Muscle layer of colon (tissue), 2 donors: ENCODE data around the gene TMA7B.

ENCODE experiments used
- H3K27ac ChIP-seq: one replicate; pipeline ENCODE4 v1.7.0; 2013; ENCODE audit warnings: low read depth, mild to moderate bottlenecking, low read length, moderate library complexity
- H3K27me3 ChIP-seq, 2 donors: one replicate each; pipeline ENCODE4 v1.7.0; 2013; ENCODE audit warnings: low read length in 2 of 2, mild to moderate bottlenecking in 2 of 2; ENCODE audit not compliant: insufficient read depth in 2 of 2, control insufficient read depth in 1 of 2
- H3K36me3 ChIP-seq: one replicate; pipeline ENCODE4 v1.7.0; 2013; ENCODE audit warnings: mild to moderate bottlenecking, low read length; ENCODE audit not compliant: insufficient read depth
- H3K4me1 ChIP-seq: one replicate; pipeline ENCODE4 v1.7.0; 2013; ENCODE audit warnings: mild to moderate bottlenecking, low read length; ENCODE audit not compliant: insufficient read depth
- H3K4me3 ChIP-seq, 2 donors: one replicate each; pipeline ENCODE4 v1.7.0; 2013; ENCODE audit warnings: low read length in 2 of 2, low read depth in 1 of 2, mild to moderate bottlenecking in 1 of 2, moderate library complexity in 1 of 2
- H3K9ac ChIP-seq: one replicate; pipeline ENCODE4 v1.7.0; 2013; ENCODE audit warnings: low read length
- H3K9me3 ChIP-seq: one replicate; pipeline ENCODE4 v1.7.0; 2013; ENCODE audit warnings: mild to moderate bottlenecking, low read length
- donor health status: abdominal sarcoma.
- donor health status: Adenocarcinoma of cecum.

TMA7B gene

DNA sequence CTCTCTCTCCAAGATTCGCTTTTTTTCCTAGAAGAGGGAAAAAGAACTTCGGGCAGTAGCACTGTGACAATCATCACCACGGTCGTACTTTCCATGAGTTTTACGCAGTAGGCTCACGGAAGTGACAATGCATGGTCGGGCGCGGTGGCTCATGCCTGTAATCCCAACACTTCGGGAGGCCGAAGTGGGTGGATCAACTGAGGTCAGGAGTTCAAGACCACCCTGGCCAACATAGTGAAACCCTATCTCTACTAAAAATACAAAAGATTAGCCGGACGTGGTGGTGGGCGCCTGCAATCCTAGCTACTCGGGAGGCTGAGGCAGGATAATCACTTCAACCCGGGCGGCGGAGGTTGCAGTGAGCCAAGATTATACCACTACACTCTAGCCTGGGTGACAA, 35.9 kb upstream of the TMA7B start:
- Histone ChIP-seq H3K4me1 (no peaks in the 10 kb centered on the region), H3K27me3 (peaks cover 4 to 5% of the 10 kb centered on the region in 2 donors), H3K36me3 (no peaks in the 10 kb centered on the region), H3K27ac (no peak overlapping the region), H3K4me3 (no peak overlapping the region), H3K9ac (no peak overlapping the region), H3K9me3 (no peaks in the 10 kb centered on the region)

DNA sequence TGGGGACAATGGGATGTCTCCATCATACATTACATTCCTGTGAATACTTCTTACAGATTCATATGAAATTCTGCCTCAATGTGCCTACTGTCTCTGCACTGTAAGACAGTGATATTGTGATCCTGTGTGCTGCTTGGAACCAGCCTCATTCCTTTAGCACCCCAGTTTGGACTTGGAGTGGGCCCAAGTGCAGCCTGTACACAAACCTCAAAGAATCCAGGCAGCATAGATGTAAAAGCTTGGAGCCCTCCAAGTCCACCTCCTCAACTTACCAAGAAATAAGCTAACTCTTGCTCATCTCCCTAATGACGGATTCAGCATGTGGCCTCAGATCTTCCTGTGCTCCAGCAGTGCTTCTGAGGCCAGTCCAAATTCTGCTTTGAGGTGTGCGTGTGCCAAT, 34.9 kb upstream of the TMA7B start:
- no peak overlapping the region for H3K9ac ChIP-seq
- no peaks in the 10 kb centered on the region for H3K36me3 ChIP-seq
- H3K4me3 ChIP-seq: no peak overlapping the region
- no peaks in the 10 kb centered on the region for H3K4me1 ChIP-seq
- H3K27me3 ChIP-seq: peaks cover 4 to 5% of the 10 kb centered on the region in 2 donors
- no peak overlapping the region for H3K27ac ChIP-seq
- no peaks in the 10 kb centered on the region for H3K9me3 ChIP-seq

DNA sequence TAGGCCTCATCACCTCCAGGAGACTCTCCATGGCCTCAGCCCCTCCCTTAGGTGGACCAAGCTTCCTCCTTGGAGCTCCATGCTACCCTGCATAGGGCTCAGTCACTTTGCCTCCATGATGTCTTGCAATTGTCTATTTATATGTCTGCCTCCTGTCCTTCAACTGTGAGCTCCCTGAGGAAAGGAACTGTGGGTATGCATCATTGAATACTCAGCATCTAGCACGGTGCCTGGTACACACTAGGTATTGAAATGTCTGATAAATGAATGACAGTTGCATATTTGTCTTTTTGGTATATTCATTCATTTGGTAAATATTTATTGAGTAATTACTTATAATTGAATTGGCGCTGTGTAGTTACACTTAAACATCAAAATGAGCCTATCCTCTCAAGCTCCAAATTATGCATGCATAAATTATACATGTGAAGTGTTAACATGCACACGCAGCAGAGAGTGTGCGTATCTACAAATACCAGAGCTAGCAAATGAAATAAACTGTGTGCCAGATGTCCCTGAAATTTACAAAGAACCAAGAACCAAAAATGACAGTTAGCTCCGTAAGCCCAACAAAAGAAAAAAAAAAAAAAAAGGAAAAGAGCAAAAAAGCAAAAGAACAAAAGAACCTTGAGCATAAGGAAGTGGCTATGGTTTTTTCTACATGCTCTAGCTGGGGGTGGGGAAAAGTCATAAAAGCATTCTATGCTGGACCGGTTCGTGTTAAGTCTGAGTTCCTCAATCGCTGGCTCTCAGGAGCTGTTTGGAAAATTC, 34.1 kb upstream of the TMA7B start:
- no peaks in the 10 kb centered on the region for H3K4me1 ChIP-seq
- H3K27me3 ChIP-seq: peaks cover 4 to 5% of the 10 kb centered on the region in 2 donors
- no peak overlapping the region for H3K27ac ChIP-seq
- H3K36me3 ChIP-seq: no peaks in the 10 kb centered on the region
- no peak overlapping the region for H3K4me3 ChIP-seq
- no peaks in the 10 kb centered on the region for H3K9me3 ChIP-seq
- no peak overlapping the region for H3K9ac ChIP-seq

DNA sequence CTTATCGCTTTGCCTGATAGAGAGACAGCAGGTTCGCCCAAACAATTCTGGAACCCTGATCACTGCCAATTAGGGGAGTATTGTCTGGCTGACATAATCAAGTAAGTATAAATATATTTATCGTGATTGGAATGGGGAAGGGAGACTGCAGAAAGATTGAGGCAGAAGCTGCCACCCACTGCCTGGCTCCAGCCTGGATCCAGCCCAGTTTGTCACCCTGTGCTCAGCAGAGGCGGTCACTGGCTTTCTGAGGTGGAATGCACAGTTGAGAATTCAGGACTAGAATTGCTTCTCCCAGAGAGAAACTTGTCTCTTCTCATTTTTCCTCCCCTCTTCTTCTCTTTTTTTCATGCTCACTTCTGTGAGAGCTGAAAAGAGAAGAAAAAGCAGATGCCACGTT, 33.4 kb upstream of the TMA7B start:
- Histone ChIP-seq H3K27ac (no peak overlapping the region), H3K4me3 (no peak overlapping the region), H3K9me3 (no peaks in the 10 kb centered on the region), H3K9ac (no peak overlapping the region), H3K36me3 (no peaks in the 10 kb centered on the region), H3K27me3 (peaks cover 4 to 5% of the 10 kb centered on the region in 2 donors), H3K4me1 (no peaks in the 10 kb centered on the region)

DNA sequence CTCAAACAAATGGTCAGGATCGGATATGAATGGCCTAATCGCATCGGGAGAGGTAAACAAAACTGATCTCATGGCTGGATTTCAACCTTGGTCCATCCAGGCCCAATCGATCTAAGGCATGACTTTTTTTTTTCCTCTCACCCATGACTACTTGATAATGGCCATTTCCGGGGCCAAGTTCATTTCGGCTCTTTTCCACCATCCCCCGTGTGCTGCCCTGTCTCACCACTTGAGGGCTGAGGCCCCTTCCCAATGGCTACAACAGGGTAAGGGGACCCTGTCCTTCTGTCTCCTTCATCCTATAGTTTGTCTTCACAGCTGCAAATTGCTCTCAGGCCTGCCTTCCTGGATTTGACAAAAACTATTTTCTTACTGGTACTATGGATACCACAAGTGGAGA, 32.7 kb upstream of the TMA7B start:
- Histone ChIP-seq H3K36me3 (no peaks in the 10 kb centered on the region), H3K4me1 (no peaks in the 10 kb centered on the region), H3K27ac (no peak overlapping the region), H3K9me3 (no peaks in the 10 kb centered on the region), H3K27me3 (peaks cover 4 to 5% of the 10 kb centered on the region in 2 donors), H3K9ac (no peak overlapping the region), H3K4me3 (no peak overlapping the region)

DNA sequence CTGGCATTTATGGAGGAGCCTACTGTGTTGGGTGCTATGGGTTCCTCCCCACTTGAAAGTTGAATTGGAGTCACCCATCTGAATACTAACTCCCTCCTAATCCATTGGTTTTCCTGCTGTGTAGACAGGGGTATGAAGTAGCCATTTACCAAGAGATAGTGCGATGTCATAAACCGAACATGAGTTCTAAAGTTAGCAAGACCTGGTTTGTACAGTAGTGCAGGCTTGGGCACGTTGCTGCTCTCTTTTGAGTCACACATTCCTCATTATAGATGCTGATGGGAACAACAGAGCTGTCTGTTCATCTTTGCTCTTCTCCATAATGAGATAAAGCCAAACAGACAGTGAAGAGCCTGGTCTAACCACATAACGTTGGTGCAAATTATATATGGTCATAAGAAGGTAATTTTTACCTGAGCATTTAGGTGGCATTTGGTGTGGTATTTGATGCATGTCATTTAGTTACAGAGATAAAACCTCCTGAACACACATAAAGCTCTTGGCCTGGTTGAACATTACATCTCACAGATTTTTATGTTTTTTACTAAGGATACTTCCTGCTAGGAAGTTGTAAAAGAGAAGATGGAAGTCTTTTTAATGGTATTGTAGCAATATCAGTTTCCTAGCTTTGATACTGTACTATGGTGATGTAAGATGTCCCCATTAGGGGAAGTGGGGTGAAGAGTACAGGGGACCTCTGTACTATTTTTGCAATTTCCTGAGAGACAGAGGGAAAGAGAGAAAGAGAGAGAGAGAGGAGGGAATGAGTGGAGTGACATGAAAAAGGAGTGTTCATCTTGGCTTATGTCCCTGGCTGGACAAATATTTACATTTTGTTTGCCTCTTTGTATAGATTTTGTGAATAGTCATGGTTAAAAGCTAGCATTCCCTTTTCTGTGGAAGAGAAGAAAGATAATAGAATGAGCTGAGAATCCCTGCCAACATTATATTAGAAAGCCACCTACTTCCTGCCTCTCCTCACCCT, 31.4 kb upstream of the TMA7B start:
- H3K36me3 ChIP-seq: no peaks in the 10 kb centered on the region
- no peak overlapping the region for H3K4me3 ChIP-seq
- H3K27ac ChIP-seq: no peak overlapping the region
- no peak overlapping the region for H3K9ac ChIP-seq
- peaks cover 4 to 5% of the 10 kb centered on the region in 2 donors for H3K27me3 ChIP-seq
- no peaks in the 10 kb centered on the region for H3K9me3 ChIP-seq
- no peaks in the 10 kb centered on the region for H3K4me1 ChIP-seq

DNA sequence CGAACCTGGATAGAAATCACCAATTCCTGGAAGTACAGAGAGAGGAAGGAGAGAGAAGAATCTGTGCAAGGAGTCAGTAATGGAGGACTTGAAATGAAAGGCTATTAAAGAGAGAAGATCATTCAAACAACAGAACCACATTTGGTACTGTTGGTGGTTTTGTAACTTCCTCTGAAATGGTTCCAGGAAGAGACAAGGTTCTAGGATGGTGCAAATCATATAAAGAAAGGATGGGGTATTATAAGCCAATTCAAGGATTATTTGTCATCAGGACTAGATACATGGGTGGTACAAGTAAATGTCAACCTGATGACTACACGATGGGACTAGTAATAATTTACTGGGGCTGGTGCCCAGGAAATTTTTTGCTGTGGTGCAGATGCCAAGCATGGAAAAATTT, 28.9 kb upstream of the TMA7B start:
- no peaks in the 10 kb centered on the region for H3K36me3 ChIP-seq
- H3K4me3 ChIP-seq: no peak overlapping the region
- no peak overlapping the region for H3K27ac ChIP-seq
- no peaks in the 10 kb centered on the region for H3K9me3 ChIP-seq
- H3K27me3 ChIP-seq: peaks cover 0 to 5% of the 10 kb centered on the region in 2 donors
- no peaks in the 10 kb centered on the region for H3K4me1 ChIP-seq
- H3K9ac ChIP-seq: no peak overlapping the region

DNA sequence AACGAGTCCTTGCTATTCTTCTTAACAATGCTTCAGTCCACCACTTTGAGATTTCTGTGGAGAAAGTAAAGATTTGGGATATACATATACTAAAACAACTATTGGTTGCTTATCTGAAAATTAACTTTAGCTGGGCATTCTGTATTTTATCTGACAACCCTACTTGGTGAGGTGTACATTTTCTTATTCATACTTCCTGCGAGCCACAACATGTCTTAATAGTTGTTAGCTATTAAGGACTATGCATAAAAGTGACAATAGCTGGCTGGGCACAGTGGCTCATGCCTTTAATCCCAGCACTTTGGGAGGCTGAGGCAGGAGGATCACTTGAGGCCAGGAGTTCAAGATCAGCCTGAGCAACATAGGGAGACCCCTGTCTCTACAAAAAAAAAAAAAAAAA, 28.0 kb upstream of the TMA7B start:
- no peak overlapping the region for H3K27ac ChIP-seq
- H3K9me3 ChIP-seq: no peaks in the 10 kb centered on the region
- no peak overlapping the region for H3K4me3 ChIP-seq
- peaks cover 0 to 4% of the 10 kb centered on the region in 2 donors for H3K27me3 ChIP-seq
- H3K36me3 ChIP-seq: no peaks in the 10 kb centered on the region
- H3K4me1 ChIP-seq: no peaks in the 10 kb centered on the region
- H3K9ac ChIP-seq: no peak overlapping the region

DNA sequence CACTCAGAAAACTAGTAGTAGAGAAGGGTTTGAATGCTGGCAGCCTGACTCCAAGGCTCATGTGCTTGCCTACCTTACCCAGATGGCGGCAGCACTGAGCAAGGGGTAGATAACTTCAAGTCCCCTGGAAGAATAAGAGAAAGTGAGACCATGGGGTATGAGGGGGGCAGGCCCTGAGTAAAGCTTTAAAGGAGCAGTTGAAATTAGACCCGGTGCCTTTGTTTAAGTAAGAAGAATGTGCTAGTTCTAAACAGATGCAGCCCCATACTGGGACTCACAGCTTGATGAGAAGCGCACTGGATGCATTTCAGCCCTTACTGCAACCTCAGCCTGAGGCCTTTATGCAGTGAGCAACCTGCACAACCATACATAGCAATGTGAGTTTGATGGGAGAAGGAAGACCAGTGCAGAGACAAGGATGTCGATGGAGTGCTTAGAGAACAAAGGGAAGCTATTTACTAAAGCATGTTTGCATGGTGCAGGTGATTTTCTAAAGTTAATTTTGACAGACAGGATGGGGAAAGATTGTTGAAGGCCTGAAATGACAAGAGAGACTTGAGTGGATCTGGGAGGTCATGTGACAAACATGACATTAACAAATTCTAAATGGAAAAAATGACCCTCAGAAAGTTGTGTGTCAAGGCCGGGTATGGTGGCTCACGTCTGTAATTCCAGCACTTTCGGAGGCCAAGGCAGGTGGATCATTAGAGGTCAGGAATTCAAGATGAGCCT, 27.1 kb upstream of the TMA7B start:
- no peaks in the 10 kb centered on the region for H3K27me3 ChIP-seq
- H3K36me3 ChIP-seq: no peaks in the 10 kb centered on the region
- H3K27ac ChIP-seq: no peak overlapping the region
- no peaks in the 10 kb centered on the region for H3K4me1 ChIP-seq
- H3K4me3 ChIP-seq: no peak overlapping the region
- H3K9ac ChIP-seq: no peak overlapping the region
- H3K9me3 ChIP-seq: no peaks in the 10 kb centered on the region

DNA sequence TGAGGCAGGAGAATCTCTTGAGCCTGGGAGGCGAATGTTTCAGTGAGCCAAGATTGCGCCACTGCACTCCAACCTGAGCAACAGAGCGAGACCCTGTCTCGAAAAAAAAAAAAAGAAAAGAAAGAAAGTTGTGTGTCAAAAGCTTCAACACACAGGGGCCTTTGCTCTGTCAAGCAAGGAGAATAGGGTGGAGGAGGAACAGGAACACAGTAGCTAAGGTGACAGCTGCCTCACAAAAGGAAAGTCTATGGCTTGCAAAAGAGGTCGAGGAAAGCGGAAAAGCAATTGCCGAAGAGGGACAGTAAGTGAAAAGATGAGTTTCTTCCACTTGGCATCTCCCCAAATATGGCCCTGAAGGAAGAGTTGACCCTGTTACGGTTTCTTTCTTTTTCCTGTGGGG, 26.5 kb upstream of the TMA7B start:
- Histone ChIP-seq H3K9ac (no peak overlapping the region), H3K27me3 (no peaks in the 10 kb centered on the region), H3K36me3 (no peaks in the 10 kb centered on the region), H3K4me1 (no peaks in the 10 kb centered on the region), H3K27ac (no peak overlapping the region), H3K9me3 (no peaks in the 10 kb centered on the region), H3K4me3 (no peak overlapping the region)

DNA sequence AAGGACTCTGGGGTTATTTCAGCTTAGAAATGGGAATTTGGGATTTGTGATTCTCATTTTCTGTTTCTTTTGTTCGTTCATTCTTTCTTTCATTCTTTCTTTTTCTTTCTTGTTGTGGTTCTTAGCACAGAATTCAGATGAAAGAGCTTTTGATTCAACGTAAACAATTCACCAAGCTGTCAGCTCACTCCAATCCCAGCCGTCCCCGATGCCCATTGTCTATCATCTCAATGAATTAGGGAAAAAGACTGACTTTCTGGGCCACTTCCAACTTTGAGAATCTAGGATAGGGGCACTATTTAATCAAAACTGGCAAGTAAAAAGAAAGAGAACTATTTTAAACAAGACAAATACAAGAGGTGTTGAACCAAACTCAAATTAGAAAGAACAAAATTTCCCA, 25.1 kb upstream of the TMA7B start:
- H3K9me3 ChIP-seq: no peaks in the 10 kb centered on the region
- no peak overlapping the region for H3K4me3 ChIP-seq
- H3K27me3 ChIP-seq: no peaks in the 10 kb centered on the region
- no peaks in the 10 kb centered on the region for H3K36me3 ChIP-seq
- H3K4me1 ChIP-seq: no peaks in the 10 kb centered on the region
- no peak overlapping the region for H3K9ac ChIP-seq
- H3K27ac ChIP-seq: no peak overlapping the region
